Endodermal cell (in vitro differentiated cells): ENCODE measurements around the gene SLC25A10. TPM values are rescaled to one million over a fixed set of nuclear protein-coding genes. Genes with fewer than 3 reads are reported as not detected.

Experiments
- DNase-seq: peaks from one replicate; pipeline ENCODE4 v3.0.0-alpha.2; 2017
- H3K27ac ChIP-seq: 2 replicates; pipeline ENCODE4 v1.5.1; 2013; ENCODE audit warnings: mild to moderate bottlenecking, low read depth, low read length, moderate library complexity
- H3K27me3 ChIP-seq: 2 replicates; pipeline ENCODE4 v1.6.1; 2013; ENCODE audit warnings: mild to moderate bottlenecking, low read length, moderate library complexity; ENCODE audit not compliant: insufficient read depth, control insufficient read depth, poor library complexity, severe bottlenecking
- H3K36me3 ChIP-seq: 2 replicates; pipeline ENCODE4 v1.7.0; 2013; ENCODE audit warnings: mild to moderate bottlenecking, low read length, moderate library complexity; ENCODE audit not compliant: control insufficient read depth, insufficient read depth
- H3K4me1 ChIP-seq: one replicate; pipeline ENCODE4 v1.7.0; 2013; ENCODE audit warnings: low read length; ENCODE audit not compliant: control insufficient read depth, insufficient read depth
- H3K4me3 ChIP-seq: 2 replicates; pipeline ENCODE4 v1.5.1; 2013; ENCODE audit warnings: mild to moderate bottlenecking, low read length, moderate library complexity
- H3K9ac ChIP-seq: 2 replicates; pipeline ENCODE4 v1.6.1; 2013; ENCODE audit warnings: mild to moderate bottlenecking, low read length, moderate library complexity; ENCODE audit not compliant: poor library complexity, severe bottlenecking; ENCODE audit errors: extremely low read depth
- H3K9me3 ChIP-seq: 2 replicates; pipeline ENCODE4 v1.6.1; 2013; ENCODE audit warnings: mild to moderate bottlenecking, low read length, moderate library complexity; ENCODE audit not compliant: control insufficient read depth
- H3K27ac Mint-ChIP-seq: 2 replicates; pipeline ENCODE4 v1.8.0; 2020; ENCODE audit warnings: mixed read lengths
- H3K27me3 Mint-ChIP-seq: 2 replicates; pipeline ENCODE4 v1.8.0; 2021; ENCODE audit warnings: mild to moderate bottlenecking, mixed read lengths; ENCODE audit not compliant: insufficient read depth
- H3K36me3 Mint-ChIP-seq: 2 replicates; pipeline ENCODE4 v1.8.0; 2020; ENCODE audit warnings: low read depth, mixed read lengths
- H3K4me1 Mint-ChIP-seq: 2 replicates; pipeline ENCODE4 v1.8.0; 2020; ENCODE audit warnings: mixed read lengths
- H3K4me3 Mint-ChIP-seq: 2 replicates; pipeline ENCODE4 v1.8.0; 2020; ENCODE audit warnings: mild to moderate bottlenecking, moderate library complexity, mixed read lengths
- H3K9me3 Mint-ChIP-seq: 2 replicates; pipeline ENCODE4 v1.8.0; 2020; ENCODE audit warnings: mild to moderate bottlenecking, mixed read lengths
- CTCF ChIP-seq: fragments of 200-600 bp; sonication (generic); conservative IDR thresholded peaks from 2 replicates; pipeline ENCODE4 v1.5.0; 2021; ENCODE audit warnings: antibody characterized with exemption, mild to moderate bottlenecking
- WGBS, 2 experiments: methylation state at CpG; one replicate each; pipeline versions ENCODE4 v1.1.5 to v1.1.7; 2013; ENCODE audit warnings: missing lambda C conversion rate in 2 of 2, mixed read lengths in 1 of 2; ENCODE audit not compliant: insufficient coverage in 1 of 2, insufficient read length in 1 of 2; 5-methylcytosine and 5-hydroxymethylcytosine counted together
- total RNA-seq, 2 donors: library from RNA; stranded (reverse); fragmentation: NEBNext Ultra II Directional in 1 of 2; extraction: Animal tissue kit (Norgen Biotek cat#: 25700) in 1 of 2; gene quantifications; 2 replicates in 1 of 2; 3 replicates in 1 of 2; pipeline ENCODE4 v1.2.1, GENCODE V29; 2021

The SLC25A10 gene
- total RNA-seq, 2 donors from 2014 or later: 24.8 to 37.6 TPM

- Mint-ChIP-seq H3K27me3 (no peaks in the 10 kb centered on the region), H3K4me3 (no peak overlapping the region), H3K4me1 (peaks cover 9% of the 10 kb centered on the region), H3K36me3 (peaks cover 58% of the 10 kb centered on the region), H3K9me3 (peaks cover 4% of the 10 kb centered on the region), H3K27ac (no peak overlapping the region)
- no peak overlapping the region for H3K27ac ChIP-seq
- H3K9ac ChIP-seq: no peak overlapping the region
- peaks cover 61% of the 10 kb centered on the region for H3K36me3 ChIP-seq
- H3K9me3 ChIP-seq: no peaks in the 10 kb centered on the region
- H3K4me3 ChIP-seq: no peak overlapping the region
- TF ChIP-seq CTCF: no peak
- 94 to 97% methylated on average over 18 of the region's 18 CpGs for WGBS, 2 experiments
- peaks cover 9% of the 10 kb centered on the region for H3K4me1 ChIP-seq
- DNase-seq: no peak
- H3K27me3 ChIP-seq: no peaks in the 10 kb centered on the region
Measured at GRCh38 chr17:81672504-81672903, 39.6 kb upstream of the SLC25A10 start.

- 94 to 96% methylated on average over 14 to 16 of the region's 16 CpGs for WGBS, 2 experiments
- Histone ChIP-seq H3K9me3 (no peaks in the 10 kb centered on the region), H3K9ac (no peak overlapping the region), H3K27ac (no peak overlapping the region), H3K4me1 (peaks cover 4% of the 10 kb centered on the region), H3K27me3 (no peaks in the 10 kb centered on the region), H3K36me3 (peaks cover 57% of the 10 kb centered on the region), H3K4me3 (no peak overlapping the region)
- Mint-ChIP-seq H3K4me3 (no peak overlapping the region), H3K27ac (no peak overlapping the region), H3K36me3 (peaks cover 54% of the 10 kb centered on the region), H3K9me3 (peaks cover 4% of the 10 kb centered on the region), H3K4me1 (peaks cover 5% of the 10 kb centered on the region), H3K27me3 (no peaks in the 10 kb centered on the region)
- no peak for TF ChIP-seq CTCF
- DNase-seq: no peak
Measured at GRCh38 chr17:81672954-81673353, 39.1 kb upstream of the SLC25A10 start.

- H3K36me3 ChIP-seq: peaks cover 49% of the 10 kb centered on the region
- no peak overlapping the region for H3K9ac ChIP-seq
- no peak overlapping the region for H3K4me3 ChIP-seq
- Mint-ChIP-seq H3K27ac (no peak overlapping the region), H3K4me1 (no peaks in the 10 kb centered on the region), H3K4me3 (no peak overlapping the region), H3K9me3 (peaks cover 4% of the 10 kb centered on the region), H3K36me3 (peaks cover 48% of the 10 kb centered on the region), H3K27me3 (no peaks in the 10 kb centered on the region)
- no peak for TF ChIP-seq CTCF
- no peak overlapping the region for H3K27ac ChIP-seq
- H3K27me3 ChIP-seq: no peaks in the 10 kb centered on the region
- no peak for DNase-seq
- no peaks in the 10 kb centered on the region for H3K9me3 ChIP-seq
- no peaks in the 10 kb centered on the region for H3K4me1 ChIP-seq
- 92 to 95% methylated on average over 14 to 18 of the region's 18 CpGs for WGBS, 2 experiments
Measured at GRCh38 chr17:81673561-81674258, 38.4 kb upstream of the SLC25A10 start.
